Mucosa of rectum (tissue), 2 donors: ENCODE results near the gene ARHGAP25.
"Not testable (repeated sequence)": the region's sequence is repeated elsewhere in the genome, so short reads cannot be mapped to it uniquely, and the experiment has no call there.

Experiments used
- H3K27ac ChIP-seq, 2 donors: one replicate each; pipeline ENCODE4 v1.7.0; 2013; ENCODE audit warnings: inconsistent platforms in 2 of 2, low read depth in 2 of 2, low read length in 2 of 2
- H3K27me3 ChIP-seq, 2 donors: one replicate each; pipeline ENCODE4 v1.7.0; 2013; ENCODE audit warnings: low read length in 2 of 2; ENCODE audit not compliant: control insufficient read depth in 2 of 2, insufficient read depth in 2 of 2
- H3K36me3 ChIP-seq, 2 donors: one replicate each; pipeline ENCODE4 v1.7.0; 2013; ENCODE audit warnings: low read length in 2 of 2; ENCODE audit not compliant: control insufficient read depth in 2 of 2, insufficient read depth in 2 of 2
- H3K4me1 ChIP-seq, 2 donors: one replicate each; pipeline ENCODE4 v1.7.0; 2013; ENCODE audit warnings: low read length in 2 of 2, mild to moderate bottlenecking in 1 of 2; ENCODE audit not compliant: control insufficient read depth in 2 of 2, insufficient read depth in 2 of 2
- H3K4me3 ChIP-seq, 2 donors: one replicate each; pipeline ENCODE4 v1.7.0; 2013; ENCODE audit warnings: low read length in 2 of 2
- H3K9ac ChIP-seq, 2 donors: one replicate each; pipeline ENCODE4 v1.7.0; 2013; ENCODE audit warnings: low read length in 2 of 2, low read depth in 1 of 2, mild to moderate bottlenecking in 1 of 2
- H3K9me3 ChIP-seq, 2 donors: one replicate each; pipeline ENCODE4 v1.7.0; 2013; ENCODE audit warnings: low read length in 2 of 2; ENCODE audit not compliant: control insufficient read depth in 2 of 2
- donor health status: healthy.
- donor health status: Normal muscosa, but diverticular disease.

The ARHGAP25 gene

DNA sequence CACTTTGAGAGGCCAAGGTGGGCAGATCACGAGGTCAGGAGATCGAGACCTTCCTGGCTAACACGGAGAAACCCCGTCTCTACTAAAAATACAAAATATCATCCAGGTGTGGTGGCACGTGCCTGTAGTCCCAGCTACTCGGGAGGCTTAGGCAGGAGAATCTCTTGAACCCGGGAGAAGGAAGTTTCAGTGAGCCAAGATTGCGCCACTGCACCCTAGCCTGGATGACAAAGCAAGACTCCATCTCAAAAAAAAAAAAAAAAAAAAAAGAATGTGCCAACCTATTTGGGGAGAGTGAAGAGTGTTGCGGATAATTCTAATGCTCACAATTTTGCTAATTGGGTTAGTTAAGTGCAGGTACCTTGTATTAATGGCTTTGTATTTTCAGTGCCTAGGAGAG lies 67.5 kb downstream of the ARHGAP25 start:
- H3K36me3 ChIP-seq, H3K27ac ChIP-seq: not testable (repeated sequence)

DNA sequence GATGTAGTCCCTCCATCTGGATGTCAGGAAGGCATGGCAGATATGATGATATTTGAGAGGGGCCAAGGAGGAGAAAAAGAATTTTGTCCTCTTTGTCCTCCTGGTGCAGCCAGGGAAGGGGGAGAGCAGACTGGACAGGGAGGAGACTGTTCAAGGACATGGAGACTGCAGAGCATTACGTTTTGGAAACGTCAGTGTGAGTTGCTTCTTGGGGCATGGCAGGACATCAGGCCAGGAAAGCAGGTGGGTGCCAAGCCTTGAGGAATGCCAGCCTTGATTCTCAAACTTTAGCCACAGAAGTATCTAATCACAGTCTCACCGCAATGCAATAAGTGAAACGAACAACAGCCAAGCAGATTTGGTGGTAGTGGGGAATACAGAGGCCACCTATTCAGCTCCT lies 70.4 kb downstream of the ARHGAP25 start:
- Histone ChIP-seq H3K4me1 (peaks cover 0 to 5% of the 10 kb centered on the region in 2 donors), H3K9ac (no peak overlapping the region), H3K4me3 (no peak overlapping the region), H3K27ac (no peak overlapping the region), H3K27me3 (no peaks in the 10 kb centered on the region), H3K9me3 (no peaks in the 10 kb centered on the region), H3K36me3 (peaks cover 0 to 10% of the 10 kb centered on the region in 2 donors)

More for the DNA sequence above, 67.5 kb downstream of the ARHGAP25 start:
- not testable (repeated sequence) for H3K27me3 ChIP-seq, H3K9ac ChIP-seq, H3K9me3 ChIP-seq, H3K4me1 ChIP-seq, H3K4me3 ChIP-seq

- Histone ChIP-seq H3K27me3 (no peaks in the 10 kb centered on the region), H3K27ac (no peak overlapping the region), H3K4me1 (peaks cover 0 to 5% of the 10 kb centered on the region in 2 donors)
Observed at GRCh38 chr2:68806511-68807109, 72.0 kb downstream of the ARHGAP25 start.

DNA sequence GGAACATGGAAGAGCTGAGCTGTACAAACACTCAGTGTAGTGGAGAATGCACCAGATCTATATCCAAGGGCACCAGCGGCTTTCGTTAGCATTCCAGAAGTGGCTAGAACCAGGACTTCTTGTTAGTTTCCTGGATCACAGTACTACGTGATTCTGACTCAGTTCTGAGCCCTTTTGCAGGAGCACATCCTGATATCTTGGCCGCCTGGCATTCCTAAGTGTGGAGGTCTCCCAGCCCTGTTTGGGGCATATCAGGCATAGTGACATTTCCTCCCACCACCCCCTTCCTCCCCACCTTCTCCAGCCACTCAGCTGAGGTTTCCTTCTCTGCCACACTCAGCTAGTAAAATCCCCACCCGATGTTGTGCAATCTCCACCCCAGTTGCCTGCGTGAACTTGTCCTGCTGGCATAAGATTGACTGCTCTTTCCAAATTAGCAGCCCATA lies 73.2 kb downstream of the ARHGAP25 start:
- Histone ChIP-seq H3K9ac (no peak overlapping the region), H3K27me3 (no peaks in the 10 kb centered on the region), H3K4me3 (no peak overlapping the region), H3K36me3 (peaks cover 0 to 13% of the 10 kb centered on the region in 2 donors), H3K4me1 (peaks cover 0 to 5% of the 10 kb centered on the region in 2 donors), H3K9me3 (no peaks in the 10 kb centered on the region), H3K27ac (no peak overlapping the region)

More at GRCh38 chr2:68806511-68807109, 72.0 kb downstream of the ARHGAP25 start:
- no peak overlapping the region for H3K9ac ChIP-seq
- H3K9me3 ChIP-seq, result no peaks in the 10 kb centered on the region
- peaks cover 0 to 10% of the 10 kb centered on the region in 2 donors for H3K36me3 ChIP-seq
- no peak overlapping the region for H3K4me3 ChIP-seq

GRCh38 chr2:68809324-68810240 lies 75.0 kb downstream of the ARHGAP25 start:
- Histone ChIP-seq H3K4me3 (no peak overlapping the region), H3K9ac (no peak overlapping the region), H3K27me3 (no peaks in the 10 kb centered on the region), H3K36me3 (peaks cover 0 to 13% of the 10 kb centered on the region in 2 donors), H3K27ac (no peak overlapping the region), H3K9me3 (no peaks in the 10 kb centered on the region), H3K4me1 (peaks cover 0 to 5% of the 10 kb centered on the region in 2 donors)

- H3K36me3 ChIP-seq, result peaks cover 0 to 13% of the 10 kb centered on the region in 2 donors
- H3K9ac ChIP-seq, result no peak overlapping the region
- H3K27me3 ChIP-seq, result no peaks in the 10 kb centered on the region
- H3K27ac ChIP-seq, result no peak overlapping the region
- H3K9me3 ChIP-seq, result no peaks in the 10 kb centered on the region
- H3K4me3 ChIP-seq, result no peak overlapping the region
- peaks cover 0 to 5% of the 10 kb centered on the region in 2 donors for H3K4me1 ChIP-seq
Observed at GRCh38 chr2:68811364-68811763, 76.8 kb downstream of the ARHGAP25 start.

GRCh38 chr2:68812251-68812650 lies 77.6 kb downstream of the ARHGAP25 start:
- Histone ChIP-seq H3K36me3 (peaks cover 0 to 10% of the 10 kb centered on the region in 2 donors), H3K9ac (no peak overlapping the region), H3K27me3 (no peaks in the 10 kb centered on the region), H3K27ac (no peak overlapping the region), H3K4me1 (peaks cover 0 to 5% of the 10 kb centered on the region in 2 donors), H3K9me3 (no peaks in the 10 kb centered on the region), H3K4me3 (no peak overlapping the region)

GRCh38 chr2:68813596-68813995 lies 79.0 kb downstream of the ARHGAP25 start:
- no peak overlapping the region for H3K27ac ChIP-seq
- no peak overlapping the region for H3K4me3 ChIP-seq
- H3K27me3 ChIP-seq, result no peaks in the 10 kb centered on the region
- H3K9ac ChIP-seq, result no peak overlapping the region
- peaks cover 0 to 7% of the 10 kb centered on the region in 2 donors for H3K36me3 ChIP-seq
- H3K9me3 ChIP-seq, result no peaks in the 10 kb centered on the region
- H3K4me1 ChIP-seq, result no peaks in the 10 kb centered on the region

- H3K27me3 ChIP-seq, result no peaks in the 10 kb centered on the region
- no peaks in the 10 kb centered on the region for H3K4me1 ChIP-seq
- no peak overlapping the region for H3K27ac ChIP-seq
- H3K9me3 ChIP-seq, result no peaks in the 10 kb centered on the region
- H3K4me3 ChIP-seq, result no peak overlapping the region
- peaks cover 0 to 15% of the 10 kb centered on the region in 2 donors for H3K36me3 ChIP-seq
- no peak overlapping the region for H3K9ac ChIP-seq
Observed at GRCh38 chr2:68817306-68817705, 82.7 kb downstream of the ARHGAP25 start.

- Histone ChIP-seq H3K36me3 (peaks cover 0 to 17% of the 10 kb centered on the region in 2 donors), H3K9me3 (no peaks in the 10 kb centered on the region), H3K27me3 (no peaks in the 10 kb centered on the region), H3K4me3 (no peak overlapping the region), H3K27ac (no peak overlapping the region), H3K4me1 (no peaks in the 10 kb centered on the region), H3K9ac (no peak overlapping the region)
Observed at GRCh38 chr2:68819556-68819955, 84.9 kb downstream of the ARHGAP25 start.
